COLO668 (cell line): ENCODE results near the gene ZNF236.

Source experiments
- DNase-seq: peaks from one replicate; lab custom pipeline; 2025; ENCODE audit not compliant: unreplicated experiment; lab: John Stamatoyannopoulos, UW

ZNF236 gene

DNA sequence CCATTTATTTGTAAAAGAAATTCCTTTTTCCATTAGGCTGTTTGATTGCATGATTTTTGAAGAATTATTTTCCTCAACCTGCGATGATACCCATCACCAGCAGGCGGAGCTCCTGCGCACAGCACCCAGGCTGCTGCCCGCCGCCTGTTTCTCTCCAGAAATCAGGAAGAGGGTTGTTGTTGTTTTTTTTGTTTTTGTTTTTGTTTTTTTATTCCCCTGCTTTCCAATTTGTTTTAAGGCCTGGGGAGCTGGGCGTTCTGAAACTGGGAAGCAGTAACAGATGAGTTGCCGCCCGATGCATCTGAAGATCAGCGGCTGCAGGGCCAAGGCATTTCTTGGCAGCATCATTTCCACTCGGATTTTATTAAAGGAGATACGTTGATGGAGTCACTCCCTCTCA is 178.2 kb downstream of the ZNF236 start:
- peak; percentile 57 for DNase-seq

DNA sequence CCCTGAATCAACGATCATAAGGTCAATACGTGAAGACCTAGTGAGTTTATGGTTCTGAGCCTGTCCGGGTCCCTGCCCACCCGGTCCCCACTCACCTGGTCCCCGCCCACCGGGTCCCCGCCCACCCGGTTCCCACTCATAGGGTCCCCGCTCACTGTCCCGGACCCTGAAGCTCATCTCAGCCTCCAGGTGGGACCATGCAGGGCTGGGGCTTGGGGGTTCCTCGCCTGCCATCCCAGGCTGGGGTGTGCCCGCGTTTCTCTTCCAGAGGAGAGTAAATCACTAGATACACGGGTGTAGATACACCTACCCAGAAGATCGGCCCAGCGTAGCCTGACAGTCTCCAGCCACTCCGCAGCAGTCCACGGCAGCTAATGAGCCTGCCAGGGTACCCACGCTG is 178.7 kb downstream of the ZNF236 start:
- DNase-seq = no peak

DNA sequence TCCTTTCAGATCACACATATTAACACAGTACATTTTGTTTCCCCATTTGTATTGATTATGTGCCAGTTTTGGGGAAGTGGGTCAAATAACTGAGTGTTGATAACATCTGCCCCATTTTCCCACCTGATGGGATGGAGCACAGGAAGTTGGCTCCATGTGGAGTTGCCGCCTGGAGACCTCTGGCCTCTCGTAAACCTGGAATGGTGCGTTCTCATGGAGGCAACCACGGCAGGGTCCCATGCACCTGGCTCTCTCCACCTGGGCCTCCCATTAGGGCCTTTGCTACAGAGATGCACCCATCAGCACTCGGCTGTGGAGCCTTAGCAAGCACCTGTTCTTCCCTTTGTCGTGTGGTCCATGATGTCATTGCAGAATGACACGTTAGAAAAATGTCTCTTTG is 179.6 kb downstream of the ZNF236 start:
- peak; percentile 79 for DNase-seq

DNA sequence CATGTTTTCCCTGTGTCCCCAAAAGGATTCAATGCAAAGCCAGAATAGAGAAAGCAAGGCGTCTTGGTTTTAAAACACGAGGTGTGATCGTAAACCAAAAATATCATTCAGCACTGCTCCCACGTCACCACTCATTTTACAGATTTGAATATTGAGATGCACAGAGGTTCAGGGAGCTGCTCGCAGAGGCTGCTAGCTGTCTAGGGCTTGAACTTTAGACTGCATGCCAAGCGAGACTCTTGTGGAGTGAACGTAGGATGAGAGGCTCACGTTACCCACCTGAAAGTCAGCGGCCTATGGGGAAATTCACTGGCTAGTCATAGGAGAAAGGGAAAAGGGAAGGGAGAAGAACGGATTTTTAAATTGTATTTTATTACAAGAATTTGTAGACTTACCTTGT is 180.1 kb downstream of the ZNF236 start:
- DNase-seq = peak; percentile 25

DNA sequence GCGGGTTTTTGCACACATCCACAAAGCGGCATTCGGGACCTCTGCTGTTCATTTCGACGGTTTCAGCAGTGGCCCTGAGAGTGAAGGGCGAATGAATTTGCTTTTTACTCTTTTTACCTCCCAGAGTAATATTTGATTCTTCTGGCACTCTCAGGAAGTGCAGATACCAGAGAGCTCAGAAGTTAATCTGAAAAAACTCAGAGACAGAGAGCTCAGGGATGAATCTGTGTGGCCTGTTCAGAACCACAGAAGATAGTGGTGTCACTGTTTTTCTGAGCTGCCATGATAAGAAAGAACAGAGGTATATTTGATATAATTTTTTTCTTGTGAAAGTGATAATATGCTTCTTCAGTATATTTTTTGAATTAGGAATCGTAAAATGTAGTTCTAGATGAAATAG is 181.0 kb downstream of the ZNF236 start:
- DNase-seq = no peak

DNA sequence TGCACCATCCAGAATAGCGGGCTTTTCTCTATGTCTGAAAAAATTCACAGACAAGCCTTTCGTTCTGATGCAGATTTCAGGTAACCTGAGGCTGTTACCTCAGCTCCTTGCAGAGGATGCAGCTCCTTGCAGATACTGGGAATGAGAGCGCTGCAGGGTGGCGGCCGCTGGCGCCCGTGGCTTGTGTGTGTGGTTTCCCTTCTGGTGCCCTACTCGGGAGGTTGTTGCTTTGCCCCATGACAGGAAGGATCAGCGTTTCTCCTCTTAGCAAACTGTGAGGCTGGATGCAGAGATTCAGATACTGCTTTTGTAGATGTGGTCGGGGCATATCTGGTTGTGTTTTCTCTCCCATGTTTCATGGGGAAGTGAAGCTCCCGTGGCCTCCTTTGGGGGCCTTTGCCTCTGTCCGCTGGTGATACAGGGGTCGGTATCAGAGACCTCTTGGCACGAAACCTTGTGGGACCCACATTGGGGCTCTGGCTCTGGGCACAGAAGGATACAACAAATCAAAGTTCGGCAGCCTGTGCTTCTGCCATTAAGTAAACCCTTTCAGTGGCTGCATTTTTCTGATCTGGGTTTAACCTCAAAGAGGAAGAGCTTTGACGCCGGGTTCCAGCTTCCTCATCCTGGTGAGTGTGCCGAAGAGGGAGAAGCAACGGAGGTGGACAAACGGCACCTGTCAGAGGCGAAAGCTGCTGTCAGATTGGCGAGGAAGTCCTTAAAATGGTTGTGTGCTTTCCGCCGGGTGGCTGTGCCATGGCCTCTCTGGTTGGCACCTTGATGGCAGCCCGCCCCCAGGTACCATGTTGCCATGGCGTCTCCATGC is 182.4 kb downstream of the ZNF236 start:
- DNase-seq = no peak

DNA sequence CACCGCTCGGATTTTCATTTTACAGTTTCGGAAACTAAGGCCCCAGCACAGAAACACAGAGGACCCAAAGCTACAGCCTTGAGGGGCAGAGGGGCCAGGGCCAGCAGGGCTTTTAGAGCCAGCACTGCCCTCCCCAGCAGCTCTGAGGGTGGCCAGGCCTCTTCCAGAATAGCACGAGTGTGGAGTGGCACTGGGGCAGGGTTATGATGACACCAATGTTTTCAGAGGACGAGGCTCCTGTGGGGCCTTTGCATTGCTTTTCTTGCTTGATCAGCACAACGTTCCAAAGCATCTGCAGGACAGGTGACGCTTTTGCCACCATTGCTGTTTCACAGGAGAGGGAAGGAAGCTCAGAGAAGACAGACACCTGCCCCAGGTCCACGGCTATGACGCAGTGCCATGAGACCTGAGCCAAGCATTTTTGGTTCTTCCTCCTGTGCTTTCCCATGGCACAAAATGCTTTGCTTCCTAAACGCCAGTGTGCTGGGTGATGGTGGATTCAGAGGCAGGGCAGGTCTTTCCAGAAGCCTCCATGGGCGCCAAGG is 183.4 kb downstream of the ZNF236 start:
- DNase-seq = no peak

DNA sequence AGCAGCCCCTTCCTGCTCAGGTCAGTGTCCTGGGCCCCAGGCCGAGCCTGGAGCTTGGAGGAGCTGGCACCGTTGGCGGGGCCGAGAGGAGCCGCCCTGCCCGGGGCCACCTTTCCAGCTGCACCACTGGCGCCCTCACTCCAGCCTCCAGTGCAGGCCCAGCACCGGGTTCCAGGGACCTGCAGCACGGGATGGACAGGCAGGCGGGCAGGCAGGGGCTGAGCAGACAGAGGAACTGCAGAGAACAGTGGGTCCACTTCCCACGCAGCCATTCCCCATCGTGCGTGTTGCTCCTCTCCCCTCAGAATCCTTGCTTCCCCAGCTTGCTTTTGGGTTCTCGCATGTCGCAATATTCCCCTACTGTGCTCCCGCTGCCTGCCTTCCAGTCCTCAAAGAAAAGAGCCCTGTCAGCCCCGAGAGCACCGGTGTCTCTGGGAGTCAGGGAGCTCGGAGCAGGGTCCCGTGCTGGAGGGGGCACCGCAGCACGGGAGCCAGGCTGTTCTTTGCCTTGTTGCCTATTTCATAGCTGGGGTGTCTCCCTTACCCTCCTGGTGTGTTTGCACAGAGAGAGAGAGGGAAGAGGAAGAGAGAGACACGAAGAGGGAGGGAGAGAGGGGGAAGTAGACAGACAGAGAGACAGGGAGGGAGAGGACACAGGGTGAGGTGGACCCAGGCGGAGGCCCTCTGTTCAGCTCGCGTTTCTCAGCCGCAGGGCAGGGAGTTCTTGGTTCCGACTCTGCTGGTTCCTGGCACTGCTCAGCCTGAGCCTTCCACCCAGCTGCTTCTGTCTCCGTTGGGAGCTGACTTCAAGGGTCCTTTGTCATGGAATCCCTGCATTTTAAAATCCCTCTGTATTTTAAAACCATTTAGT is 184.2 kb downstream of the ZNF236 start:
- no peak for DNase-seq

DNA sequence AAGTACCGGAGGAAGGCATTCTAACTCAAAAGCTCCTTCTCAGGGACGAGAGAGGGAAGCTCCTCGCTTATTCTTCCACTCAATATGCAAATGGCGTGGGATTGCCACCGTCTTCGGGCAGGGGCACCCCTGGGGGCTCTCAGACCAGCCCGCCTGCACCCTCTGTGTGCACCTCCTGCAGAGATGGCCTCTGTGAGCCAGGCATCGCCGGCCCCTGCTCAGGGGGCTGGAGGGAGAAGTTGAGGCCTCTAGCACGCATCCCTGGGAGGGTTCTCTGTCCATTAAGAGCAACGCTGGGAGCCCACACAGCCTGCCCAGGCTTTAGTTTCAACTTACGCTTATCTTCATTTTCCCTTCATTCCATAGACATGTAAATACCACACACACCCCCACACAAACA is 184.9 kb downstream of the ZNF236 start:
- DNase-seq = no peak

DNA sequence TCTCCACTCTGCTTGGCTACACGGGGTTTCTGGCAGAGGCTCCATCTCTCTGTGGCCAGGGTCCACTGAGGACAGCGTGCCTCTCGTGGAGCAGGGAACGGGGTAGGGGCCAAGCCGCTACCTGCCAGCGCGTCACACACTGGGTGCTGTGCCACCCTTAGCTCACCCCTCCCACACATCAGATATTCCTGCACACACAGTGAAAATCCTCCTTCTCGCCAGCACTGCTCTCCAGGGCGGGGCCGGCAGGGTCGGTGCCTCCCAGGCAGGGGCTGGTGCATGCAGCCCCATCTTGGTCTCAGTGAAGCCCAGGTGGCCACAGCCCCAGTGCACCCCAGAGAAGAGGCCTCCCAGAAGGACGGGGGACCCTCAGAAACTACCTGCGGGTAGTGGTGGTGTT is 185.6 kb downstream of the ZNF236 start:
- no peak for DNase-seq

DNA sequence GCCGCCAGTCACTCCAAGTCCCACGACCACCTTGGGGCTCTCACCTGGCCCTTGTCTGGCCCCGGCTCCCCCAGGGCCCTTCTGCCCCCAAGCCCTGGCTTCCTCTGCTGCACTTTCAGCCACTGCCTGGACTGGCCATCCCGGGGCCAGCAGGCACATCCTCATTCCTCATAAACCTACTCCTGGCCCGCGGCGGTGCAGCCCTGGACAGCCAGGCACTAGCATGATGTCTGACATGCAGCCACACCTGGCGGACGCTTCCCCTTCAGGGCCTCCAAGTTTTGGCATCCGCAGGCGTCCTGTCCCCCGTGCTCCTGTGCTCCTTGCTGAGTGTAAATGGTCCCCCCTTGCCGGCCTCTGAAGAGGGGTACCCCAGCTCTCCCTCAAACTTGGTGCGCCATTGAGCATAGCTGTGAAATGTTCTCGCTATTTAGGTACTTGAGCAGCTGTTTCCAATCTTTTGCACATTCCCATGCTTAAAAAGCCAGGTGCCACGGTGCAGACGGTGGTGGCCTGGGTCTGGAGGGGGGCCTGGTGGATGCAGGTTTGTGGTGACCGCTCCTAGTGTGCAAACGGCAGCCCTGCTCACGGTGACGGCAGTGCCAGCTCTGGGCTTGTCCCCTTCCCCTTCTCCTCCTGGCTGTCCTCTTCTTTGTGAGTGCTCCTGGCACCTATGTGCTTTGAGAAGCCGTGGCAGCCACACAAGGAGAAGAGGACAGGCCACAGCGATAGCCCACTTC is 186.4 kb downstream of the ZNF236 start:
- no peak for DNase-seq

DNA sequence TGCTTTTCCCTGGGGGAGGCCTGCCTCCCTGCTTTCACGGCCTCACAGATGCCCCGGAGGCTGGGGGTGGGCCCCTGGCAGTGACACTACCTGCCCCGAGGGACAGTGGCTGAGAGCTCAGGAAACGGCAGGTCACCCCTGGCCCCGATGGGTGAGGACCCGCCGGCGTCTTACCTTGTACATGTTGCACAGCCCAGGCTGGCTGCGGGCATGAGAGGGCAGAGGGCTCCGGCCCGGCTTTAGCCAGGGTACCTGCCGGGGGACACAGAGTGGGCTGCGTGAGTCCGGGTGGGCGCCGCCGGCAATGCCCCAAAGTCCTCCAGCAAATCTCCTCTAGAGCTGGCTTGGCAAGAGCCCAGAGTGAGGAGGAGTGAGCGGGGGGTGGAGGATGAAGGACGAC is 187.3 kb downstream of the ZNF236 start:
- DNase-seq = no peak

DNA sequence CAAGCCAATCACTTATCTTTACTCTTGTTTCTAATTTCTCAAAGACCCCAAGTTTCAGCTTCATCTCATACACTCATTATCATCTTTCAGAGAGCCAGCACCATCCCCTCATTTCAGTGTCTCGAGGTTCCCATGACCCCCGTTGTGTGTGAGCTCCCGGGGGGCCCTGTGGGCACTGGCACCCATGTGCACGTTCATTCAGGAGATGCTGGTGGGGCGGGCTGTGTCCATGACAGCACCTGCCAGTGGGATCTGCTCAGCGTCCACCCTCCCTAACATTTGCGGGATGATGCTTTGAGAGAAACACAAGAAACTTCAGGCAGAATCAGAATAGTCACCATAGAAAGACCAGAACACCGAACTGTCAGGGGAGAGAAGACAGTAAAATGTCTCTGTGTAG is 189.8 kb downstream of the ZNF236 start:
- DNase-seq = no peak

DNA sequence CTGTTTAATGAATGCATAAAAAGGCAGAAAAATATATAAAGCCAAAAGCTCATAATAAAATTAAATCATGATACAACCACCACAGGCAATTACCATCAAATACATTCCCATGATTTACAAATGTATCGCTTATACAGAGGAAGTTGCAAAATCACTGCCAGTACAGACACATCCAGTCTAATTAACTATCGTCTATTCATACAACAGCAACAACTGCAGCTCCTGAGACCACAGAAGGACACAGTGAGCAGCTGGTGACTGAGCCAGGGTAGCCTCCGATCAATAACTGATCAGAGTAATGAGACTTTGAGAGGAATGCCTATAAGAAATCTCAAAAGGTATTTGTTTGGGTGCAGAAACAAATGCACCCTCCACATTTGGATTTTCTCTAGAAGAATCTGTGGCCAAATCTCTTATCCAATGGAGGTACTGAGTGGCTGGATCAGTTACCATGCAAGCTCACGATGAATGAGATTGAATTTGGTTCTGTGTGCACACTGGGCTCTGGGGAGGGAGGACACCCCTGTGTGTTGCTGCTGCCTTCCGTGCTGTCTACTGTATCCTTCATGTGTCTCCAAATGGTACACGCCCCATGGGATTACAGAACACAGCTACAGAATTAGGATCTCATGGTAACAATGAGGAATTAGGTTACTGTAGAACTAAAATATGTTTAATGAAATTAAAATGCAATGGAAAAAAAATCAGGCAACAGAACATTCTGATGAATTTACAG is 190.6 kb downstream of the ZNF236 start:
- no peak for DNase-seq

DNA sequence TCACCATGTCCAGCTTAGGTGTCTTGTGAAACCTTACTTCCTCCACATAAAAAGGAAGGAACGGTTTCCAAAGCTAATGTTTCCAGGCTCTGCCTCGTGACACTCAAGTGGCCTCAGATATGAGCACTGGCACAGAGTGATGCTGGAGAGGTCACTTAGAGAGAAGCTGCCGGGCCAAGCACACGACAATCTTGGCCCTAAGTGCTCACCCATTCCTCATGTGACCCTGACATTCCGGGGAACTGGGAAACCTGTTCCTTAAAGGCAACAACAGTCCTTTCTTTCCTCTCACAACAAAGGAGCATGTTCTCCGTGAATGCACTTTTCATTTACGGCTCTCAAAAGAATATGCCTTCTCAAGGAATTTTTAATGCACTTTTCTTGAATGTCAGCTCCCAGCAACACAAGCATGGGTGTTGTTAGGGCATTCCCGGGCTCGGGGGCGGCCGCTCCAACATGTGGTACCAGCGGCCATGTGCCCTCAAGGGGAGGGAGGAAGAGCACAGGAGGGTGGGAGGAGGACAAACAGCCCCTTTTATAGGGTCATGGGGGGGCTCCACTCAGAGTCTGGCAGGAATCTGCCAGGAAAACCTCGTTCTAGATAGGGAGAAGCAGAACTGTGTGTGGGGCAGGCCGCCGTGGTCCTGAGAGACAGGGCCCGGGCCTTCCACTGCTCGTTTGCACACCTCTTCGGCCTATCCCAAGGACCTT is 191.6 kb downstream of the ZNF236 start:
- DNase-seq = no peak

DNA sequence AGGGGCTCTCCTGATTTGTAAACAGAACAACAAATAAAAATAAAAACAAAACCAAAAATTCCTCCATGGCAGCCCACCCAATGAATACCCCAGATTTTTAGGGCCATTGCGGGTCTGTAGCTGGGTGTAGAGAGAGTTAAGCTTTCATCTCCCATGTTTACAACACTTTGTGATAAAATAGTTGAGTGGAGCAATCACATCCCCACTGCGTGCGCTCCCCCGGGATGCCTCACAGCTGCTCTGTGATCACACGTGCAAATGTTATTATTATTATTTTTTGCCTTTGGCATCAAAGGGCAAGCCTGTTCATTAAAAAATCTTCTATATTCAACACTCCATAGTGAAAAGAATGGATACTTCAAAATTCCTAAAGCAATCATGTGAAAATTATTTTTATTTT is 192.2 kb downstream of the ZNF236 start:
- no peak for DNase-seq

DNA sequence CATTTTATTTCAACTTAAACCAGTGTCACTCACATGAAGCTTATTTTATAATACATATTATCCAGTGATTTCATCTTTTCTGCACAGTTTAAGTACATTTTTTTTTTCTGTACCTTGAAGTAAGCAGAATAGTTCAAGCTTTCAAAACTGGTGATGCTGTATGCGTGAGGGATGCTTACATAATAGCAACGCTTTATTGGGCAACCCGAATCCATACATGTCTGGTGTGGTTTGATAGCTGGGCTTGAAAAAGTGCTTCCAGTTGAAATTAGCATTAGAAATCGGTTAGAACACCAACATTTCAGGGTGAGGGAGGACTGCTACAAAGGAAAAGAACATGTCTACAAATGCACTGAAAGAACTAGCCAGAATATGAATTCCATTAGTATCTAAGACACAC is 192.8 kb downstream of the ZNF236 start:
- no peak for DNase-seq

DNA sequence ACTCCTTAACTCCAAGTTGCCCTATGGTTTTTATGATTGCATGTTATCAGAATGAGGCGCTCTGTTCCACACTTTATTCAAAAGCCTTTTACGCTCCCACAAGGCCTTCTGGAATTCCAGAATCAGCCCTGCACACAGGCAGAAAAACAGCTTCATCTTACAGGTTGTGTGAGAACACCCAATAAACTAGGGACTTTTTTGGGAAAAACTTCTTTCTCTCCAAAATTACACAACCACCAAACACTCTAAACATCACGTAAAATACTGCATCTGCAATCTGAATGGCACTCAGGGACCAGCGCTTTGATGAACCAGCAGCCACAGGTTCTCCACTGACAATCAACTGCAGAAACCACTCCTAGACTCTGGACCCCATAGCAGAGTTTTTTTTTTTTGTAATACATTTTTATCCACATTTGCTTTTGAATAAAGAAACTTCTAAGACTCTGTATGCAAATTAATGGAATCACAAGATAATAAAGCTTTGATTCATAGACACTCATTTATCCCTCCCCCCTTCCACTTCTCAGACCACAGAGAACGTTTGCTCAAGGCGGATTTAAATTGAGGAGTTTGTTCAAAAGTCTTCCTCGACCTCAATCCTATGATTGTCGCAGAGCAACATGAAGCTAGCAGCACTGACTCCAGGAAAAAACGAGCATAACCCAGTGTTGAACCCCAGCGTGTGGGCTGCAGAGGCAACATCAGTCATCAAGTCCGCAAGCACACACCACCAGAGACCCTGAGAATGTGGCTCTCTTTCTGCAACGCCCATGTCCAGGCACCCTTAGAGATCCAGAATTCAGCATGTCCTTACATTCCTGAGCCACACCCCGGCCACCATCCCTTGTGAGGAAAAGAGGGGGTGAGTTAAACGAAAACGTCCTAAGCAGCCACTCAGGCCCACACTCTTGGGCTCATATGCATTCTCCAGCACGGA is 193.7 kb downstream of the ZNF236 start:
- DNase-seq = no peak

DNA sequence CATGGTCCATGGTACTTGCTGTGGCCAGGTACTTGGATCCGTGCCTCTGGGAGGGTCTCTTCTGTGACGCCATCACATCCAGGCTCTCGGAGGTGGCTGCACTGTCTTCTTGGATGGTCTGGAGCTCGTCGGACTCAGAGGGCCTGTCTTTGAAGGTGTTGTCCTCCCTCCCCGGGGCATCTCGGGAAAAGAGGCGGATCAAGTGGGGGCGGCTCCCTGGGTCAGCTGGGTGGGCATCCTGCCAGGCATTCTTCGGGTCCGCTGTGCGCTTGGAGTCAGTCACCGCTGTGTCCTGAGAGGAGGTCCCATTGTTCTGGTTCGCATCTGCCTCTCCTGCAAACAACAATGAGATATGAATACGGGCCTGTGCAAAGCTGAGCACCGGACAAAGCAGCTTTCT is 194.6 kb downstream of the ZNF236 start:
- DNase-seq = no peak
